A673 (cell line): ENCODE measurements around the gene ATRNL1. TPM values are rescaled to one million over a fixed set of nuclear protein-coding genes. Genes with fewer than 3 reads are reported as not detected.

ENCODE experiments used
- BruUV-seq: library from RNA; stranded (reverse); fragments of 400-500 nt; replicated peaks from 2 replicates; lab custom pipeline; 2021; lab: Mats Ljungman, UMichigan
- CTCF ChIA-PET: fragments of 300-600 bp; sonication (Branson Sonifier 250); formaldehyde crosslinking; loops from one replicate; lab custom pipeline; 2022; ENCODE audit warnings: antibody characterized with exemption; lab: Charles Lee
- POLR2A ChIA-PET: fragments of 300-600 bp; sonication (Branson Sonifier 250); formaldehyde crosslinking; loops from one replicate; lab custom pipeline; 2022; ENCODE audit warnings: antibody characterized with exemption; ENCODE audit not compliant: low non-redundant PET; lab: Charles Lee
- DNase-seq: peaks from one replicate; pipeline ENCODE4 v3.0.0-alpha.2; 2015; ENCODE audit warnings: low spot score
- H3K27ac ChIP-seq: fragments of 200-600 bp; sonication (generic); 2 replicates; pipeline ENCODE4 v1.5.1; 2016; ENCODE audit warnings: mixed run types, low read depth, mild to moderate bottlenecking, mixed read lengths, antibody characterized with exemption, low read length; ENCODE audit not compliant: poor library complexity, severe bottlenecking
- H3K27me3 ChIP-seq: fragments of 200-600 bp; sonication (generic); replicated peaks from 2 replicates; pipeline ENCODE4 v1.6.1; 2017; ENCODE audit warnings: mixed run types, low read depth, mild to moderate bottlenecking, mixed read lengths, antibody characterized with exemption, low read length; ENCODE audit not compliant: insufficient read depth, poor library complexity
- H3K36me3 ChIP-seq: fragments of 200-600 bp; sonication (generic); 2 replicates; pipeline ENCODE4 v1.6.1; 2016; ENCODE audit warnings: mixed run types, mild to moderate bottlenecking, mixed read lengths, antibody characterized with exemption, low read length; ENCODE audit not compliant: insufficient read depth, poor library complexity, severe bottlenecking
- H3K4me1 ChIP-seq: fragments of 200-600 bp; sonication (generic); 2 replicates; pipeline ENCODE4 v1.6.1; 2017; ENCODE audit warnings: mixed run types, mild to moderate bottlenecking, mixed read lengths, antibody characterized with exemption, low read length; ENCODE audit not compliant: insufficient read depth, poor library complexity, severe bottlenecking
- H3K4me3 ChIP-seq: fragments of 200-600 bp; sonication (generic); 2 replicates; pipeline ENCODE4 v1.5.1; 2016; ENCODE audit warnings: low read depth, mixed run types, mild to moderate bottlenecking, mixed read lengths, low read length; ENCODE audit not compliant: poor library complexity, severe bottlenecking
- H3K9me3 ChIP-seq: fragments of 200-600 bp; sonication (generic); 2 replicates; pipeline ENCODE4 v1.6.1; 2016; ENCODE audit warnings: mixed run types, low read depth, mild to moderate bottlenecking, mixed read lengths, antibody characterized with exemption, low read length; ENCODE audit not compliant: poor library complexity, severe bottlenecking
- EZH2 ChIP-seq: fragments of 200-600 bp; sonication (generic); IDR thresholded peaks from 2 replicates; pipeline ENCODE4 v1.6.1; 2017; ENCODE audit warnings: borderline replicate concordance, low read depth, mild to moderate bottlenecking, mixed read lengths, antibody characterized with exemption, low read length; ENCODE audit not compliant: poor library complexity, severe bottlenecking
- intact Hi-C: fragments of 100-400 bp; cut with micrococcal nuclease; formaldehyde crosslinking; loops from one replicate; pipeline ENCODE4 v1.10.0; 2022; ENCODE audit not compliant: unreplicated experiment
- total RNA-seq: library from RNA; stranded (reverse); gene quantifications from 2 replicates; pipeline ENCODE4 v1.2.3, GENCODE V29; 2021
- TF ChIP-seq, protein P1 (sequence below): fragments of 300-800, 200-600 bp; sonication (generic); conservative IDR thresholded peaks from 2 replicates; pipeline ENCODE4 v1.5.1; 2017; ENCODE audit warnings: low read depth, mild to moderate bottlenecking, antibody characterized with exemption, low read length, moderate library complexity, mixed read lengths

ATRNL1 gene
- total RNA-seq, 1 experiment from 2014 or later = 3.0 TPM

DNA sequence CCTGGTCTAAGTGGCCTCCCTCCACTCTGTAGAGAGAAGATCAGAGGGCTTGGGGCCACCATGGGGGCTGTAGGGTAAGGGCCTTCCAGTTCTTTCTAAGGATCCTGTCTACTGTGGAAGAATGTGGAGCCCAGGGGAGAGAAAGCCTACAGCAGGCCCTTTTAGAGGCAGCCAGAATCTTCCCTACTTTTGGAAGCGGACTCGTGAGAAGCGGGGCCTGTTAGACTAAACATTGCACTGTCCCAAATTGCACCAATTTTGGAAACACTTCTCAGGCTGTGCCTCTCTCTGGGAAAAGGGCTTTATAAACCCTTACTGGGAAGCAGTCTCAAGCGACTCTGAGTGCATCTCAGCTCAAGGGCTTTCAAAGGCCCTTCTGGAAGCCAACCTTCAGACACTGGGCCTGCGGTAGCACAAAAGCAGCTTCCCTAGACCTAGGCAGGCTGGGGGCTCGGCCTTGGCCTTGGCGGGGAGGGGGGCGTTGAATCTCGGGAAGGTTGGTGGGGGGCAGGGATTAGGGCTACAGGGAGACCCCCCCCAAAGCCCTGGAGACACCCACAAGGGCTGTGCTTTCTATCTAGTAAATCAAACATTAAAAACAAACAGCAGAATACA lies 881.8 kb downstream of the ATRNL1 start:
- no peaks in the 10 kb centered on the region for H3K36me3 ChIP-seq
- CTCF ChIA-PET = no interaction called here
- H3K27me3 ChIP-seq = no peaks in the 10 kb centered on the region
- no peak overlapping the region for H3K27ac ChIP-seq
- no TSS peak for BruUV-seq
- no peak overlapping the region for H3K4me3 ChIP-seq
- H3K9me3 ChIP-seq = no peaks in the 10 kb centered on the region
- no peak for TF ChIP-seq EZH2
- TF ChIP-seq, protein P1, sequence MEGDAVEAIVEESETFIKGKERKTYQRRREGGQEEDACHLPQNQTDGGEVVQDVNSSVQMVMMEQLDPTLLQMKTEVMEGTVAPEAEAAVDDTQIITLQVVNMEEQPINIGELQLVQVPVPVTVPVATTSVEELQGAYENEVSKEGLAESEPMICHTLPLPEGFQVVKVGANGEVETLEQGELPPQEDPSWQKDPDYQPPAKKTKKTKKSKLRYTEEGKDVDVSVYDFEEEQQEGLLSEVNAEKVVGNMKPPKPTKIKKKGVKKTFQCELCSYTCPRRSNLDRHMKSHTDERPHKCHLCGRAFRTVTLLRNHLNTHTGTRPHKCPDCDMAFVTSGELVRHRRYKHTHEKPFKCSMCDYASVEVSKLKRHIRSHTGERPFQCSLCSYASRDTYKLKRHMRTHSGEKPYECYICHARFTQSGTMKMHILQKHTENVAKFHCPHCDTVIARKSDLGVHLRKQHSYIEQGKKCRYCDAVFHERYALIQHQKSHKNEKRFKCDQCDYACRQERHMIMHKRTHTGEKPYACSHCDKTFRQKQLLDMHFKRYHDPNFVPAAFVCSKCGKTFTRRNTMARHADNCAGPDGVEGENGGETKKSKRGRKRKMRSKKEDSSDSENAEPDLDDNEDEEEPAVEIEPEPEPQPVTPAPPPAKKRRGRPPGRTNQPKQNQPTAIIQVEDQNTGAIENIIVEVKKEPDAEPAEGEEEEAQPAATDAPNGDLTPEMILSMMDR = no peak
- H3K4me1 ChIP-seq = no peaks in the 10 kb centered on the region
- POLR2A ChIA-PET = no interaction called here
- no peak for DNase-seq
- intact Hi-C loops = no loop called here

DNA sequence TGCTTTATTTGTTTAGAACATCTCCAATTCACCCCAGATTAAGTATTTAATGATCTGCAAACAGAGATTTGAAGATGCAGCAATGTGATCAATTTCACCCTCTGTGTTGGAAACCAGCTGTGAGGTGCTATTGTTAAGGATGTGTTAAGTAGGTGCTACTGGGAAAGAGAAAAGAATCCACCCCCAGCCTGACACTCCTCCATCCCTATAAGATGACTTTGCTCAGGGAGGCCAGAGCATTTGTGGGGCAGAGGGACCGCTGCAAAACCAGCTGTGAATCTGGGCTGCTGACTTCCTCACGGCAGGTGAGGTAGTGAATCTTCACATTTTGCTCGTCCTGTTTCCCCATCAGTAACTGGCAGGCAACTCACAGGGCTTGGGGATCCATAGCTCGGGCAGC lies 882.3 kb downstream of the ATRNL1 start:
- Histone ChIP-seq H3K4me1 (no peaks in the 10 kb centered on the region), H3K9me3 (no peaks in the 10 kb centered on the region), H3K36me3 (no peaks in the 10 kb centered on the region), H3K27ac (no peak overlapping the region), H3K27me3 (no peaks in the 10 kb centered on the region), H3K4me3 (no peak overlapping the region)
- CTCF ChIA-PET = no interaction called here
- no peak for DNase-seq
- intact Hi-C loops = no loop called here
- BruUV-seq = no TSS peak
- POLR2A ChIA-PET = no interaction called here
- TF ChIP-seq, protein P1 = no peak
- no peak for TF ChIP-seq EZH2

DNA sequence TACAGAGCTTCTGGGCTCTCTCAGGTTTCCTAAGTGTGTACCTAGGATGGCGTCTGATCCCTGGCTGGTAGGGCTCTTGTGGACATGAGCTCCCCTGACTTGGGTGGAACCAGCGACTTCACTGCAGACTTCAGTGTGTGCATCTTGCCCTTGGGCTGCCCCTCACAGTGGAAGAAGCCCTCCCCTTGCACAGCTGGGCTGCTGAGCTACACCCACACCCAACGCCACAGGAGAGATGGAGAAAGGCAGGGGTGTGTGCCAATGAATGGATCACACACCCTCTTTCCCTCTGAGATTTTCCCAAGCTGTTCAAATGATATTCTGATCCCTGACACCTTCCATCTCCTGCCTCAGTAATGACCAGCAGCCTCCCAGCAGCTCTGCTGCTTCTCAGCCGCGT lies 883.2 kb downstream of the ATRNL1 start:
- Histone ChIP-seq H3K4me3 (no peak overlapping the region), H3K9me3 (no peaks in the 10 kb centered on the region), H3K27ac (no peak overlapping the region), H3K27me3 (no peaks in the 10 kb centered on the region), H3K36me3 (no peaks in the 10 kb centered on the region), H3K4me1 (no peaks in the 10 kb centered on the region)
- no TSS peak for BruUV-seq
- intact Hi-C loops = no loop called here
- TF ChIP-seq, protein P1 = no peak
- no peak for TF ChIP-seq EZH2
- DNase-seq = no peak
- POLR2A ChIA-PET = no interaction called here
- CTCF ChIA-PET = no interaction called here
